GM23338 (cell line): ENCODE measurements around the gene PDE4D. TPM values are rescaled to one million over a fixed set of nuclear protein-coding genes. Genes with fewer than 3 reads are reported as not detected.

ENCODE experiments used
- ATAC-seq: fragments of 200-7000 bp; cut with Tn5 transposase; 3 replicates; pipeline ENCODE4 v1.9.1; 2020
- DNase-seq: peaks from one replicate; pipeline ENCODE4 v3.0.0-alpha.2; 2015; ENCODE audit warnings: low spot score
- H2AFZ ChIP-seq: fragments of 200-600 bp; sonication (generic); 2 replicates; pipeline ENCODE4 v1.8.0; 2016; ENCODE audit warnings: antibody characterized with exemption, mild to moderate bottlenecking, moderate library complexity
- H3F3A ChIP-seq: fragments of 200-600 bp; sonication (generic); replicated peaks from 2 replicates; pipeline ENCODE4 v1.8.0; 2017; ENCODE audit warnings: antibody characterized with exemption, mixed run types, low read depth
- H3K27ac ChIP-seq: fragments of 200-600 bp; sonication (generic); 2 replicates; pipeline ENCODE4 v1.6.1; 2016; ENCODE audit warnings: low read depth
- H3K27me3 ChIP-seq: fragments of 200-600 bp; sonication (generic); 2 replicates; pipeline ENCODE4 v1.8.0; 2016; ENCODE audit warnings: mild to moderate bottlenecking, mixed run types, moderate library complexity; ENCODE audit not compliant: insufficient read depth
- H3K36me3 ChIP-seq: fragments of 200-600 bp; sonication (generic); 2 replicates; pipeline ENCODE4 v1.8.0; 2016; ENCODE audit warnings: mild to moderate bottlenecking; ENCODE audit not compliant: insufficient read depth
- H3K4me1 ChIP-seq: fragments of 200-600 bp; sonication (generic); 2 replicates; pipeline ENCODE4 v1.8.0; 2016; ENCODE audit warnings: mild to moderate bottlenecking, moderate library complexity; ENCODE audit not compliant: insufficient read depth
- H3K4me2 ChIP-seq: fragments of 200-600 bp; sonication (generic); 2 replicates; pipeline ENCODE4 v1.7.1; 2017; ENCODE audit warnings: mixed run types
- H3K4me3 ChIP-seq: fragments of 200-600 bp; sonication (generic); 2 replicates; pipeline ENCODE4 v1.6.1; 2016; ENCODE audit warnings: mixed run types
- H3K79me2 ChIP-seq: fragments of 200-600 bp; sonication (generic); replicated peaks from 2 replicates; pipeline ENCODE4 v1.8.0; 2017; ENCODE audit warnings: mild to moderate bottlenecking; ENCODE audit not compliant: insufficient read depth
- H3K9me2 ChIP-seq: fragments of 200-600 bp; sonication (generic); 2 replicates; pipeline ENCODE4 v1.8.0; 2017; ENCODE audit not compliant: insufficient read depth
- H4K20me1 ChIP-seq: fragments of 200-600 bp; sonication (generic); replicated peaks from 2 replicates; pipeline ENCODE4 v1.8.0; 2017; ENCODE audit warnings: mild to moderate bottlenecking; ENCODE audit not compliant: insufficient read depth
- H3K27ac Mint-ChIP-seq: 2 replicates; pipeline ENCODE4 v1.8.0; 2020; ENCODE audit warnings: inconsistent platforms, mild to moderate bottlenecking, moderate library complexity, mixed read lengths
- H3K27me3 Mint-ChIP-seq: 3 replicates; pipeline ENCODE4 v1.8.0; 2022; ENCODE audit warnings: low read depth, mild to moderate bottlenecking, moderate library complexity, mixed read lengths, inconsistent platforms; ENCODE audit not compliant: insufficient read depth, poor library complexity
- H3K36me3 Mint-ChIP-seq: 3 replicates; pipeline ENCODE4 v1.8.0; 2021; ENCODE audit warnings: low read depth, mild to moderate bottlenecking, inconsistent platforms, moderate library complexity, mixed read lengths
- H3K4me1 Mint-ChIP-seq: 3 replicates; pipeline ENCODE4 v1.8.0; 2020; ENCODE audit warnings: mild to moderate bottlenecking, inconsistent platforms, mixed read lengths
- H3K4me3 Mint-ChIP-seq: 3 replicates; pipeline ENCODE4 v1.8.0; 2021; ENCODE audit warnings: moderate library complexity, mild to moderate bottlenecking, inconsistent platforms, mixed read lengths
- H3K9me3 Mint-ChIP-seq: 3 replicates; pipeline ENCODE4 v1.8.0; 2020; ENCODE audit warnings: moderate library complexity, mild to moderate bottlenecking, inconsistent platforms, mixed read lengths
- CREB1 ChIP-seq: fragments of 250-450 bp; sonication (Bioruptor Pico); IDR thresholded peaks from 2 replicates; pipeline ENCODE4 v1.5.0; 2020; ENCODE audit warnings: low read depth, mild to moderate bottlenecking, moderate library complexity
- CTCF ChIP-seq, 2 experiments: fragments of 200-600 bp in 1 of 2; sonication (generic) in 1 of 2; conservative IDR thresholded peaks; 2 replicates each; pipeline versions ENCODE4 v1.5.1 to v1.6.1; 2016 to 2017; ENCODE audit warnings: antibody characterized with exemption in 2 of 2, low read depth in 2 of 2, mild to moderate bottlenecking in 2 of 2, moderate library complexity in 1 of 2
- JUNB ChIP-seq: IDR thresholded peaks from one replicate; pipeline ENCODE4 v1.6.1; 2016; ENCODE audit warnings: antibody characterized with exemption; ENCODE audit not compliant: unreplicated experiment
- NANOG ChIP-seq: IDR thresholded peaks from 2 replicates; pipeline ENCODE4 v1.6.1; 2016; ENCODE audit warnings: antibody characterized with exemption, borderline replicate concordance
- POLR2AphosphoS5 ChIP-seq: IDR thresholded peaks from 2 replicates; pipeline ENCODE4 v1.6.1; 2016; ENCODE audit warnings: antibody characterized with exemption, low read depth
- STAT1 ChIP-seq: IDR thresholded peaks from one replicate; pipeline ENCODE4 v1.6.1; 2016; ENCODE audit warnings: antibody characterized with exemption; ENCODE audit not compliant: unreplicated experiment
- ZNF114 ChIP-seq: fragments of 250-450 bp; sonication (Bioruptor Pico); IDR thresholded peaks from 2 replicates; pipeline ENCODE4 v1.5.0; 2020; ENCODE audit warnings: mild to moderate bottlenecking, moderate library complexity
- ZNF331 ChIP-seq: fragments of 250-450 bp; sonication (Bioruptor Pico); IDR thresholded peaks from 2 replicates; pipeline ENCODE4 v1.5.0; 2020; ENCODE audit warnings: low read depth, mild to moderate bottlenecking, moderate library complexity
- polyA plus RNA-seq: library from polyadenylated mRNA; unstranded; fragments of >200 nt; fragmentation: Nextera tagmentation; extraction: Ambion mirVana; gene quantifications from 2 replicates; pipeline ENCODE4 v1.2.1, GENCODE V29; 2016
- total RNA-seq: library from RNA; depleted of rRNA; stranded (reverse); fragments of >200 nt; shearing (Covaris generic); gene quantifications from 2 replicates; pipeline ENCODE4 v1.2.3, GENCODE V29; 2014
- TF ChIP-seq, protein P1 (sequence below): IDR thresholded peaks from 2 replicates; pipeline ENCODE4 v1.6.1; 2016; ENCODE audit warnings: antibody characterized with exemption
- TF ChIP-seq, protein P2 (sequence below): fragments of 250-450 bp; sonication (Bioruptor Pico); IDR thresholded peaks from 2 replicates; pipeline ENCODE4 v1.5.0; 2020; ENCODE audit warnings: mild to moderate bottlenecking, moderate library complexity
- TF ChIP-seq, protein P3 (sequence below): IDR thresholded peaks from one replicate; pipeline ENCODE4 v1.6.1; 2018; ENCODE audit warnings: antibody characterized with exemption; ENCODE audit not compliant: unreplicated experiment

Gene PDE4D
- total and polyA plus RNA-seq, 2 experiments from 2014 or later: 2.1 to 4.7 TPM

DNA sequence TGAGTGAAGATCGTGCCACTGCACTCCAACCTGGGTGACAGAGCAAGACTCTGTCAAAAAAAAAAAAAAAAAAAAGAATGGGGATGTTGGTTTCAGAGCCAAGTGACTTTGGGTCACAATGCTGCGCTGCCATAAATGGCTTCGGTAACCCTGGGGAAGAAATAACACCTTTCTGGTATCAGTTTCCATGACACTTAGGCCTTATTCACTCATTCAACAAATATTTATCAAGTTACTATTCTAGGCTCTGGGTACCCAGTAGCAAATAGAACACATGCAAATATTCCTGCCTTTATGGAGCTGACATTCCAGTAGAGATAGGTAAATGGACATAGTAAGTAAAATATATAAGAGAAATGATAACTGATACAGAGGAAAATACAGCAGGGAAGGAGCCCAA is 454.2 kb downstream of the PDE4D start:
- Histone ChIP-seq H3K79me2 (no peaks in the 10 kb centered on the region), H3K9me2 (peaks cover 2% of the 10 kb centered on the region; the same call in 1 of the 2 replicates), H4K20me1 (no peaks in the 10 kb centered on the region), H3K36me3 (no peaks in the 10 kb centered on the region), H2AFZ (no peak overlapping the region), H3K4me1 (no peaks in the 10 kb centered on the region), H3K4me2 (no peak overlapping the region), H3K4me3 (no peak overlapping the region), H3K27ac (no peak overlapping the region), H3F3A (no peaks in the 10 kb centered on the region), H3K27me3 (no peaks in the 10 kb centered on the region)
- Mint-ChIP-seq H3K27ac (no peak overlapping the region), H3K36me3 (no peaks in the 10 kb centered on the region), H3K4me3 (no peak overlapping the region), H3K27me3 (no peaks in the 10 kb centered on the region), H3K4me1 (no peaks in the 10 kb centered on the region), H3K9me3 (no peaks in the 10 kb centered on the region)
- ATAC-seq (no peak), DNase-seq (no peak)
- no peak for TF ChIP-seq CREB1 (CRISPR knock-in tag)
- TF ChIP-seq, protein P1, sequence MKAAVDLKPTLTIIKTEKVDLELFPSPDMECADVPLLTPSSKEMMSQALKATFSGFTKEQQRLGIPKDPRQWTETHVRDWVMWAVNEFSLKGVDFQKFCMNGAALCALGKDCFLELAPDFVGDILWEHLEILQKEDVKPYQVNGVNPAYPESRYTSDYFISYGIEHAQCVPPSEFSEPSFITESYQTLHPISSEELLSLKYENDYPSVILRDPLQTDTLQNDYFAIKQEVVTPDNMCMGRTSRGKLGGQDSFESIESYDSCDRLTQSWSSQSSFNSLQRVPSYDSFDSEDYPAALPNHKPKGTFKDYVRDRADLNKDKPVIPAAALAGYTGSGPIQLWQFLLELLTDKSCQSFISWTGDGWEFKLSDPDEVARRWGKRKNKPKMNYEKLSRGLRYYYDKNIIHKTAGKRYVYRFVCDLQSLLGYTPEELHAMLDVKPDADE: no peak
- TF ChIP-seq, protein P2, sequence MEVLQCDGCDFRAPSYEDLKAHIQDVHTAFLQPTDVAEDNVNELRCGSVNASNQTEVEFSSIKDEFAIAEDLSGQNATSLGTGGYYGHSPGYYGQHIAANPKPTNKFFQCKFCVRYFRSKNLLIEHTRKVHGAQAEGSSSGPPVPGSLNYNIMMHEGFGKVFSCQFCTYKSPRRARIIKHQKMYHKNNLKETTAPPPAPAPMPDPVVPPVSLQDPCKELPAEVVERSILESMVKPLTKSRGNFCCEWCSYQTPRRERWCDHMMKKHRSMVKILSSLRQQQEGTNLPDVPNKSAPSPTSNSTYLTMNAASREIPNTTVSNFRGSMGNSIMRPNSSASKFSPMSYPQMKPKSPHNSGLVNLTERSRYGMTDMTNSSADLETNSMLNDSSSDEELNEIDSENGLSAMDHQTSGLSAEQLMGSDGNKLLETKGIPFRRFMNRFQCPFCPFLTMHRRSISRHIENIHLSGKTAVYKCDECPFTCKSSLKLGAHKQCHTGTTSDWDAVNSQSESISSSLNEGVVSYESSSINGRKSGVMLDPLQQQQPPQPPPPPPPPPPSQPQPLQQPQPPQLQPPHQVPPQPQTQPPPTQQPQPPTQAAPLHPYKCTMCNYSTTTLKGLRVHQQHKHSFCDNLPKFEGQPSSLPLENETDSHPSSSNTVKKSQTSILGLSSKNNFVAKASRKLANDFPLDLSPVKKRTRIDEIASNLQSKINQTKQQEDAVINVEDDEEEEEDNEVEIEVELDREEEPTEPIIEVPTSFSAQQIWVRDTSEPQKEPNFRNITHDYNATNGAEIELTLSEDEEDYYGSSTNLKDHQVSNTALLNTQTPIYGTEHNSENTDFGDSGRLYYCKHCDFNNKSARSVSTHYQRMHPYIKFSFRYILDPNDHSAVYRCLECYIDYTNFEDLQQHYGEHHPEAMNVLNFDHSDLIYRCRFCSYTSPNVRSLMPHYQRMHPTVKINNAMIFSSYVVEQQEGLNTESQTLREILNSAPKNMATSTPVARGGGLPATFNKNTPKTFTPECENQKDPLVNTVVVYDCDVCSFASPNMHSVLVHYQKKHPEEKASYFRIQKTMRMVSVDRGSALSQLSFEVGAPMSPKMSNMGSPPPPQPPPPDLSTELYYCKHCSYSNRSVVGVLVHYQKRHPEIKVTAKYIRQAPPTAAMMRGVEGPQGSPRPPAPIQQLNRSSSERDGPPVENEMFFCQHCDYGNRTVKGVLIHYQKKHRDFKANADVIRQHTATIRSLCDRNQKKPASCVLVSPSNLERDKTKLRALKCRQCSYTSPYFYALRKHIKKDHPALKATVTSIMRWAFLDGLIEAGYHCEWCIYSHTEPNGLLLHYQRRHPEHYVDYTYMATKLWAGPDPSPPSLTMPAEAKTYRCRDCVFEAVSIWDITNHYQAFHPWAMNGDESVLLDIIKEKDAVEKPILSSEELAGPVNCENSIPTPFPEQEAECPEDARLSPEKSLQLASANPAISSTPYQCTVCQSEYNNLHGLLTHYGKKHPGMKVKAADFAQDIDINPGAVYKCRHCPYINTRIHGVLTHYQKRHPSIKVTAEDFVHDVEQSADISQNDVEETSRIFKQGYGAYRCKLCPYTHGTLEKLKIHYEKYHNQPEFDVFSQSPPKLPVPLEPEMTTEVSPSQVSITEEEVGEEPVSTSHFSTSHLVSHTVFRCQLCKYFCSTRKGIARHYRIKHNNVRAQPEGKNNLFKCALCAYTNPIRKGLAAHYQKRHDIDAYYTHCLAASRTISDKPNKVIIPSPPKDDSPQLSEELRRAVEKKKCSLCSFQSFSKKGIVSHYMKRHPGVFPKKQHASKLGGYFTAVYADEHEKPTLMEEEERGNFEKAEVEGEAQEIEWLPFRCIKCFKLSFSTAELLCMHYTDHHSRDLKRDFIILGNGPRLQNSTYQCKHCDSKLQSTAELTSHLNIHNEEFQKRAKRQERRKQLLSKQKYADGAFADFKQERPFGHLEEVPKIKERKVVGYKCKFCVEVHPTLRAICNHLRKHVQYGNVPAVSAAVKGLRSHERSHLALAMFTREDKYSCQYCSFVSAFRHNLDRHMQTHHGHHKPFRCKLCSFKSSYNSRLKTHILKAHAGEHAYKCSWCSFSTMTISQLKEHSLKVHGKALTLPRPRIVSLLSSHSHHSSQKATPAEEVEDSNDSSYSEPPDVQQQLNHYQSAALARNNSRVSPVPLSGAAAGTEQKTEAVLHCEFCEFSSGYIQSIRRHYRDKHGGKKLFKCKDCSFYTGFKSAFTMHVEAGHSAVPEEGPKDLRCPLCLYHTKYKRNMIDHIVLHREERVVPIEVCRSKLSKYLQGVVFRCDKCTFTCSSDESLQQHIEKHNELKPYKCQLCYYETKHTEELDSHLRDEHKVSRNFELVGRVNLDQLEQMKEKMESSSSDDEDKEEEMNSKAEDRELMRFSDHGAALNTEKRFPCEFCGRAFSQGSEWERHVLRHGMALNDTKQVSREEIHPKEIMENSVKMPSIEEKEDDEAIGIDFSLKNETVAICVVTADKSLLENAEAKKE (CRISPR knock-in tag): no peak
- no peak for TF ChIP-seq ZNF331
- TF ChIP-seq STAT1: no peak
- TF ChIP-seq NANOG: no peak
- TF ChIP-seq CTCF (conservative IDR thresholded peaks at IDR 0.05; ENCODE audit: low read depth in 2 of 2): no peak
- TF ChIP-seq, protein P3, sequence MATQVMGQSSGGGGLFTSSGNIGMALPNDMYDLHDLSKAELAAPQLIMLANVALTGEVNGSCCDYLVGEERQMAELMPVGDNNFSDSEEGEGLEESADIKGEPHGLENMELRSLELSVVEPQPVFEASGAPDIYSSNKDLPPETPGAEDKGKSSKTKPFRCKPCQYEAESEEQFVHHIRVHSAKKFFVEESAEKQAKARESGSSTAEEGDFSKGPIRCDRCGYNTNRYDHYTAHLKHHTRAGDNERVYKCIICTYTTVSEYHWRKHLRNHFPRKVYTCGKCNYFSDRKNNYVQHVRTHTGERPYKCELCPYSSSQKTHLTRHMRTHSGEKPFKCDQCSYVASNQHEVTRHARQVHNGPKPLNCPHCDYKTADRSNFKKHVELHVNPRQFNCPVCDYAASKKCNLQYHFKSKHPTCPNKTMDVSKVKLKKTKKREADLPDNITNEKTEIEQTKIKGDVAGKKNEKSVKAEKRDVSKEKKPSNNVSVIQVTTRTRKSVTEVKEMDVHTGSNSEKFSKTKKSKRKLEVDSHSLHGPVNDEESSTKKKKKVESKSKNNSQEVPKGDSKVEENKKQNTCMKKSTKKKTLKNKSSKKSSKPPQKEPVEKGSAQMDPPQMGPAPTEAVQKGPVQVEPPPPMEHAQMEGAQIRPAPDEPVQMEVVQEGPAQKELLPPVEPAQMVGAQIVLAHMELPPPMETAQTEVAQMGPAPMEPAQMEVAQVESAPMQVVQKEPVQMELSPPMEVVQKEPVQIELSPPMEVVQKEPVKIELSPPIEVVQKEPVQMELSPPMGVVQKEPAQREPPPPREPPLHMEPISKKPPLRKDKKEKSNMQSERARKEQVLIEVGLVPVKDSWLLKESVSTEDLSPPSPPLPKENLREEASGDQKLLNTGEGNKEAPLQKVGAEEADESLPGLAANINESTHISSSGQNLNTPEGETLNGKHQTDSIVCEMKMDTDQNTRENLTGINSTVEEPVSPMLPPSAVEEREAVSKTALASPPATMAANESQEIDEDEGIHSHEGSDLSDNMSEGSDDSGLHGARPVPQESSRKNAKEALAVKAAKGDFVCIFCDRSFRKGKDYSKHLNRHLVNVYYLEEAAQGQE: no peak
- TF ChIP-seq JUNB: no peak
- no peak for TF ChIP-seq POLR2AphosphoS5
- no peak for TF ChIP-seq ZNF114 (CRISPR knock-in tag)
